Naive B cell (primary cell): ENCODE data around the gene GFRA4. TPM values are rescaled to one million over a fixed set of nuclear protein-coding genes. Genes with fewer than 3 reads are reported as not detected.

Experiments
- ATAC-seq, 2 donors: fragments of 150-1000 bp; cut with Tn5 transposase; 2 replicates each; pipeline ENCODE4 v1.10.0; 2021; ENCODE audit warnings: low read depth in 2 of 2, mild to moderate bottlenecking in 2 of 2, moderate library complexity in 2 of 2
- DNase-seq: peaks from one replicate; pipeline ENCODE4 v3.0.0; 2022
- H3K27ac Mint-ChIP-seq, 6 donors: one replicate each; pipeline ENCODE4 v1.8.0; 2020 to 2022; ENCODE audit warnings: mild to moderate bottlenecking in 6 of 6, mixed read lengths in 6 of 6, moderate library complexity in 5 of 6, inconsistent platforms in 2 of 6
- H3K27me3 Mint-ChIP-seq, 3 donors: one replicate each; pipeline ENCODE4 v1.8.0; 2021 to 2022; ENCODE audit warnings: mixed read lengths in 3 of 3, mild to moderate bottlenecking in 1 of 3
- H3K36me3 Mint-ChIP-seq, 2 donors: one replicate each; pipeline ENCODE4 v1.8.0; 2020 to 2022; ENCODE audit warnings: mixed read lengths in 2 of 2, inconsistent platforms in 1 of 2, mild to moderate bottlenecking in 1 of 2
- H3K4me1 Mint-ChIP-seq, 3 donors: one replicate each; pipeline ENCODE4 v1.8.0; 2020 to 2022; ENCODE audit warnings: mixed read lengths in 3 of 3, inconsistent platforms in 1 of 3, mild to moderate bottlenecking in 1 of 3, moderate library complexity in 1 of 3
- H3K4me3 Mint-ChIP-seq, 8 donors: one replicate each; pipeline ENCODE4 v1.8.0; 2020 to 2022; ENCODE audit warnings: mild to moderate bottlenecking in 8 of 8, mixed read lengths in 8 of 8, moderate library complexity in 8 of 8, inconsistent platforms in 2 of 8
- H3K9me3 Mint-ChIP-seq, 7 donors: one replicate each; pipeline ENCODE4 v1.8.0; 2020 to 2022; ENCODE audit warnings: mixed read lengths in 7 of 7, mild to moderate bottlenecking in 5 of 7, inconsistent platforms in 2 of 7, moderate library complexity in 1 of 7
- polyA plus RNA-seq, 6 donors: library from polyadenylated mRNA; unstranded; fragments of 300-500 nt; fragmentation: Illumina TruSeq; gene quantifications; one replicate each; pipeline ENCODE4 v1.2.3, GENCODE V29; 2021; ENCODE audit warnings: low read depth in 6 of 6

Gene GFRA4
- not detected for polyA plus RNA-seq

DNA sequence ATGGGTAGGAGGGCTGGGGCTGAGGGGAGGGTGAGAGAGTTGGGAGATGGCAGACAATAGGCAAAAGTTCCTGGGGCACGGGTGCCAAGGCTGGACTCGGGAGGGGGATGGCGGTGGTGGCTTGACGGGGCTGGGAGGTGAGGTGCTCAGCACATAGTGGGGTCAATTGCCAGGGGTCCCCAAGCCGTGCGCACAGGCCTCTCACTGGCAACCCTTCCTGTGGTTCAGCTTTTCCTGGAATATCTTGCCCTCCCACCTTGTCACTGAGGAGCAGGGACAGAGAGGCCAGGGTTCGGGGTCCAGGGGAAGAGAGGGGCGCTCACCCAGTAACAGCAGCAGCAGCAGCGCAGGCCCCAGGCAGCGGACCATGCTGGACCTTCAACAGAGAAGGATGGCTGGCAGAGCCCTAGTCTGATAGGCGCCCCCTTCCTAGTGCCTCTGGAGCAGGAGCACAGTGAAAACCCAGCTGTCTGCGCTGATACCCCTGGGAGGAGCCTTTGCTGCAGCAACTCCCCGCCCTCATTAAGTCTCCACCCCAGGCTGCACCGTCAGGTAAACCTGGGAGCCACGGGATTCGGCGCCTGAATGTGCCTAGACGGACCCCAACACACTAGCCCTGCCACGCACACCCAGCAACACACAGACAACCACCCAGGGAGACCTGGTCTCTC is at the start of gene GFRA4:
GFRA4 (minus strand) TSS at position 369 of the 671 bp plus-strand sequence; CDS start at position 369, 0 bp downstream.
- H3K4me1 Mint-ChIP-seq: peaks cover 6 to 18% (median 13%) of the 10 kb centered on the region in 3 donors
- H3K4me3 Mint-ChIP-seq: peak within 1 kb of the TSS in 1 of 8 donors; percentile 59
- H3K9me3 Mint-ChIP-seq: peaks cover 0 to 3% (median 0%) of the 10 kb centered on the region in 7 donors
- peaks cover 9 to 53% (median 39%) of the 10 kb centered on the region in 3 donors for H3K27me3 Mint-ChIP-seq
- H3K36me3 Mint-ChIP-seq: no peaks in the 10 kb centered on the region
- no peak within 1 kb of the TSS for H3K27ac Mint-ChIP-seq
- DNase-seq: no peak
- ATAC-seq: no peak

DNA sequence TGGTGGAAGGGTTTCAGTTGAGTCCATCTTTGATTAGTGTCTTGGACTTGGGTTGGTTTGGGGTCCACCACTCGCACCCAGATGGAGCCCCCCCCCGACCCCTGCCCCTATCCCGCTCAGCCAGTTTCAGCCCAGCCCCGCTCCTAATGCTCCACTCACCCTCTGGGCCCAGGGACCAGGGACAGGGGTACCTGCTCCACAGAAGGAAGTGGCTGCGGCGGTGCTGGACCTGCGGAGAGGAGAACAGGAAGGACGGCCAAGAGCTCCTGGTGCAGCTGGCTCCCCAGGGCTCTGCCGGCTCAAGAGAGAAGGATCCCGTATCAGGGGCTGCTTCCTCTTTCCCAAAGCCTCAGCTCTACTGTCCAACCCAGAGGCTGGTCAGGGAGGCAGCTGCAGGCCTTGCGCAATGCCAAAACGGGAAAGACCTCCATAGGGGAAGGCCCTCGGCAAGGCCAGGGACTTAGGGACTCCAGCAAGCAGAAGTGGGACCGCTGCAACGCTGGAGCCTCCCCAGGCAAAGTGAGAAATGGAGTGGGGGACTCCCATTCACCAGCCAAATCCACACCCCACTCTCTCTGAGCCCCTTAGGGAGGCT is 49.2 kb upstream of the GFRA4 start, which contains the start of gene SIGLEC1:
SIGLEC1 (minus strand) TSS at position 322 of the 595 bp plus-strand sequence. CDS start 5,472 bp downstream, outside the sequence.
- Mint-ChIP-seq H3K27me3 (peaks cover 11 to 29% (median 16%) of the 10 kb centered on the region in 3 donors), H3K4me1 (peaks cover 0 to 8% (median 0%) of the 10 kb centered on the region in 3 donors), H3K27ac (peak within 1 kb of the TSS in 2 of 6 donors; percentile 30 to 80), H3K4me3 (no peak within 1 kb of the TSS), H3K36me3 (no peaks in the 10 kb centered on the region), H3K9me3 (peaks cover 0 to 3% (median 0%) of the 10 kb centered on the region in 7 donors)
- ATAC-seq (no peak), DNase-seq (no peak)

DNA sequence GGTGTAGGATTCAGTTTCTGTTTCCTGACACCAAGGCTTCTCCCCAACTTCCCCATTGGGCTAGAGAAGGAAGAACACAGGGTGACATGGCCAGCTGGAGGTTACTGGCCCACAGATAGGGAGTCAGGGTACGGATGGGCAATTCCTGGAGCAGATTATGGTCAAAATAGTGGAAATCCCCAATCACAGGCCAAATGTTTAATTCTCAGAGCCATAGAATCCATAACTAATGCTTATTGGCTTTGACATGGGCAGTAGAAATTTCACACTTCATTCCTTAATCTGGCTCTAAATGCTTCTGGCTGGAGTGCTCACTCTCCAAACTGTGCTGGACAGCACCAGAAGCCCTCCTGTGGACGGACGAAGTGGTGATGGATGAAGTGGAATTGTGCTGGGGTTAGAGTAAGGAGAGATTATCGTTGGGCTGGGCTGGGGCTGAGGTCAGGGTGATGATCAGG is 48.3 kb upstream of the GFRA4 start:
- H3K9me3 Mint-ChIP-seq: peaks cover 0 to 3% (median 0%) of the 10 kb centered on the region in 7 donors
- DNase-seq (no peak), ATAC-seq (no peak)
- peaks cover 11 to 30% (median 14%) of the 10 kb centered on the region in 3 donors for H3K27me3 Mint-ChIP-seq
- peak overlapping the region in 2 of 6 donors; percentile 30 to 42 for H3K27ac Mint-ChIP-seq
- H3K4me3 Mint-ChIP-seq: no peak overlapping the region
- no peaks in the 10 kb centered on the region for H3K36me3 Mint-ChIP-seq
- H3K4me1 Mint-ChIP-seq: peaks cover 0 to 8% (median 0%) of the 10 kb centered on the region in 3 donors

- Mint-ChIP-seq H3K36me3 (no peaks in the 10 kb centered on the region), H3K27me3 (peaks cover 11 to 30% (median 14%) of the 10 kb centered on the region in 3 donors), H3K4me3 (no peak overlapping the region), H3K4me1 (peaks cover 0 to 8% (median 0%) of the 10 kb centered on the region in 3 donors), H3K27ac (peak overlapping the region in 2 of 6 donors; percentile 42 to 79), H3K9me3 (peaks cover 0 to 3% (median 0%) of the 10 kb centered on the region in 7 donors)
- ATAC-seq (peak; percentile 56 to 58), DNase-seq (peak; percentile 51)
Measured at GRCh38 chr20:3710703-3711483, 47.7 kb upstream of the GFRA4 start.

DNA sequence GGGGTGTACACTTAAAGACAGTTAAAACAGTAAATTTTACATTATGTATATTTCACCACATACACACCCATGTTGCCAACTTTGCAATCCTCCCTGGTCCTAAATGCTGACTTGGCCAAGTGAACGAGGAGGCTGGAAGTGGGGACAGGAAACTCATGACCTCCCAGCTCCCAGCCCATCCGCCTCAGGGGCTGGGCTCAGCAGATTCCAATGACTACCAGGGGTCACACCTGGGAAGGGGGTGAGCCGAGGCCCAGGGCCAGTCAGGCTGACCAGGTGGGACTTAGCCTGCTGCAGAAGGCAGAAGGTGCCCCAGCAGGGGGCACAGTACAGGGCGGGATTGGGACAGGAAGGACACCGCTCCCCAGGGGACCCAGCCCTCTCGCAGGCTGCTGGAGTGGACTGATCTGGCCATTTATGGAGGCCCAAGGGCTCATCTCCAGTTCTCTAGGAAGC is 46.8 kb upstream of the GFRA4 start:
- no peak for ATAC-seq

GRCh38 chr20:3707508-3707899 is 44.3 kb upstream of the GFRA4 start:
- peaks cover 14 to 38% (median 24%) of the 10 kb centered on the region in 3 donors for H3K27me3 Mint-ChIP-seq

More for the DNA sequence above, 46.8 kb upstream of the GFRA4 start:
- Mint-ChIP-seq H3K36me3 (no peaks in the 10 kb centered on the region), H3K9me3 (peaks cover 0 to 3% (median 0%) of the 10 kb centered on the region in 7 donors), H3K4me3 (no peak overlapping the region), H3K4me1 (peaks cover 0 to 8% (median 0%) of the 10 kb centered on the region in 3 donors), H3K27ac (no peak overlapping the region), H3K27me3 (peaks cover 11 to 31% (median 14%) of the 10 kb centered on the region in 3 donors)
- no peak for DNase-seq

GRCh38 chr20:3706774-3707507 is 43.7 kb upstream of the GFRA4 start:
- DNase-seq (no peak), ATAC-seq (no peak)
- H3K4me3 Mint-ChIP-seq: no peak overlapping the region
- peaks cover 0 to 3% (median 0%) of the 10 kb centered on the region in 7 donors for H3K9me3 Mint-ChIP-seq
- H3K4me1 Mint-ChIP-seq: peaks cover 0 to 7% (median 0%) of the 10 kb centered on the region in 3 donors
- no peak overlapping the region for H3K27ac Mint-ChIP-seq
- H3K36me3 Mint-ChIP-seq: no peaks in the 10 kb centered on the region
- H3K27me3 Mint-ChIP-seq: peaks cover 15 to 35% (median 19%) of the 10 kb centered on the region in 3 donors

More at GRCh38 chr20:3707508-3707899, 44.3 kb upstream of the GFRA4 start:
- peaks cover 0 to 3% (median 0%) of the 10 kb centered on the region in 7 donors for H3K9me3 Mint-ChIP-seq
- DNase-seq (no peak), ATAC-seq (no peak)
- no peak overlapping the region for H3K27ac Mint-ChIP-seq
- H3K4me1 Mint-ChIP-seq: peaks cover 0 to 8% (median 0%) of the 10 kb centered on the region in 3 donors
- no peak overlapping the region for H3K4me3 Mint-ChIP-seq
- no peaks in the 10 kb centered on the region for H3K36me3 Mint-ChIP-seq

DNA sequence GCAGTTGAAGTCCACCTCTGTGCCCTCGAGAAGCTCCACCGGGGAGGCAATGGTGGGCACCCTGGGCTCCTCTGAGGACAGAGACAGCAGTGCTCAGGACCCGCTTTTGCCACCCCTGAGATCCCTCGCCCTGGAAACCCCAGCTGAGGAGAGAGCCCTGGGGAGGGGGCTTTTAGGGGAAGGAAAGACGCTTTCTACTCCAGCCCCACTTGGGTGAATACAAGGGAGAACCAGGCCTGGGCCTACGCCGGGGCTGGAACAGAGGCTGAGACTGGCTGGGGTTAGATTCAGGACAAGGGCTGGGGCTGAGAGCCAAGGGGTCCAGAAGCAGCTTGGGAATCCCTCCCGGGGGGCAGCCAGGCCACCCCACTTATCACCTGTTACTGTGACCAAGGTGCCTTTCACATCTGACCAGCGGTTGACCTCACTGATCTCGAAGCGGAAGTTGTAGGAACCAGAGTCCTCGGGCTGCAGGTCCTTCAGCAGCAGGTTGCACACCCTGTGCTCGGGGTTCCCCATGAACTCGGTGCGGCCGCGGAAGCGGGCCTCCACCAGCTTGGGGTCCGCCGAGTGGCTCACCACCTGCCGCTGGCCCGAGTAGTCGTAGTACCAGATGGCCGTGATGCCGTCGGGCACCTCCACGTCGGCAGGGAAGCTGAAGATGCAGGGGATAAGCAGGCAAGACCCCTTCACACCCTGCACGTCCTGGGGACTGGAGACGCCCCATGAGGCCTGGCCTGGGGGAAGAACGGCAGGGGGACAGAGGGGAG is 43.0 kb upstream of the GFRA4 start:
- Mint-ChIP-seq H3K27ac (no peak overlapping the region), H3K4me3 (no peak overlapping the region), H3K27me3 (peaks cover 9 to 27% (median 11%) of the 10 kb centered on the region in 3 donors), H3K4me1 (no peaks in the 10 kb centered on the region), H3K9me3 (peaks cover 0 to 3% (median 0%) of the 10 kb centered on the region in 7 donors), H3K36me3 (no peaks in the 10 kb centered on the region)
- ATAC-seq (no peak), DNase-seq (no peak)

- Mint-ChIP-seq H3K4me1 (no peaks in the 10 kb centered on the region), H3K9me3 (peaks cover 0 to 3% (median 0%) of the 10 kb centered on the region in 7 donors), H3K27me3 (peaks cover 8 to 21% (median 10%) of the 10 kb centered on the region in 3 donors), H3K36me3 (no peaks in the 10 kb centered on the region), H3K4me3 (no peak overlapping the region), H3K27ac (no peak overlapping the region)
- ATAC-seq (no peak), DNase-seq (no peak)
Measured at GRCh38 chr20:3705491-3705969, 42.3 kb upstream of the GFRA4 start.

DNA sequence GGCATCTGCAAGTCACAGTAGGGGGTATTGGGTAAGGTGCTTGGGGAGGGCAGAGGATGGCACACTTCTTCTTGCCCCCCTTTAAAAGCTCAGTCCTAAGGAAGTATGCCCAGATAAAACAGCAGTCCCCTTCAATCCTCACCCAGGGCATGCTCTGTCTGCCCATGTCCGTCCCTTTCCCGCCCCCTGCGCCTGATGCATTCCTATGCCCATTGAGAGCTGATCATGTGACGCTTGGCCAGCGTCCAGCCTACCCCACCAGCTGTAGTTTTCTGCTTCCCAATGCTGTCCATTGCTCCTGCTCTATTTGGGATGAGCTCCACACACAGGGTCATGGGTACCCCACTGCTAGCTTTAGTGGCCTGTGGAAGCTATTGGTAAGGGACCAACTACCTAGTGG is 40.9 kb upstream of the GFRA4 start:
- H3K27ac Mint-ChIP-seq: no peak overlapping the region
- no peak overlapping the region for H3K4me3 Mint-ChIP-seq

GRCh38 chr20:3702611-3703391 is 39.6 kb upstream of the GFRA4 start:
- H3K9me3 Mint-ChIP-seq: peaks cover 0 to 2% (median 0%) of the 10 kb centered on the region in 7 donors
- no peak overlapping the region for H3K27ac Mint-ChIP-seq
- no peaks in the 10 kb centered on the region for H3K4me1 Mint-ChIP-seq
- H3K36me3 Mint-ChIP-seq: no peaks in the 10 kb centered on the region
- ATAC-seq (no peak), DNase-seq (no peak)
- H3K27me3 Mint-ChIP-seq: peaks cover 4 to 20% (median 16%) of the 10 kb centered on the region in 3 donors
- H3K4me3 Mint-ChIP-seq: no peak overlapping the region

More for the DNA sequence above, 40.9 kb upstream of the GFRA4 start:
- Mint-ChIP-seq H3K27me3 (peaks cover 8 to 21% (median 12%) of the 10 kb centered on the region in 3 donors), H3K4me1 (no peaks in the 10 kb centered on the region), H3K36me3 (no peaks in the 10 kb centered on the region), H3K9me3 (peaks cover 0 to 3% (median 0%) of the 10 kb centered on the region in 7 donors)
- no peak for ATAC-seq
- no peak for DNase-seq
